HepG2 (cell line): ENCODE measurements around the gene RPH3AL. TPM values are rescaled to one million over a fixed set of nuclear protein-coding genes. Genes with fewer than 3 reads are reported as not detected.

Source experiments
- CSRNP2 ChIP-seq: sonication (generic); formaldehyde crosslinking; conservative IDR thresholded peaks from 2 replicates; pipeline ENCODE4 v1.8.0; 2022; ENCODE audit warnings: low read depth, missing genetic modification reagents
- FOXP1 ChIP-seq, 2 experiments: fragments of 450-650 bp in 1 of 2; IDR thresholded peaks; 2 replicates each; pipeline ENCODE4 v1.6.1; 2017 to 2018; ENCODE audit warnings: antibody characterized with exemption in 1 of 2
- GZF1 ChIP-seq: sonication (generic); formaldehyde crosslinking; IDR thresholded peaks from 2 replicates; pipeline ENCODE4 v1.5.1; 2020; ENCODE audit warnings: mild to moderate bottlenecking, missing genetic modification reagents
- SP1 ChIP-seq, 2 experiments: fragments of 450-650 bp in 1 of 2; sonication (generic) in 1 of 2; formaldehyde crosslinking in 1 of 2; IDR thresholded peaks; 2 replicates each; pipeline versions ENCODE4 v1.4.0 to v1.6.1; 2016 to 2020; ENCODE audit warnings: missing genetic modification reagents in 1 of 2
- XBP1 ChIP-seq: sonication (generic); formaldehyde crosslinking; IDR thresholded peaks from 2 replicates; pipeline ENCODE4 v1.5.0; 2020; ENCODE audit warnings: missing genetic modification reagents
- ZC3H13 ChIP-seq: sonication (generic); formaldehyde crosslinking; IDR thresholded peaks from 2 replicates; pipeline ENCODE4 v1.8.1; 2023; ENCODE audit warnings: mild to moderate bottlenecking, missing genetic modification reagents, moderate library complexity
- ZFP37 ChIP-seq: sonication (generic); formaldehyde crosslinking; IDR thresholded peaks from 2 replicates; pipeline ENCODE4 v1.4.0; 2020; ENCODE audit warnings: missing genetic modification reagents, borderline replicate concordance
- ZNF337 ChIP-seq: sonication (generic); formaldehyde crosslinking; IDR thresholded peaks from 2 replicates; pipeline ENCODE4 v1.5.1; 2020; ENCODE audit warnings: missing genetic modification reagents, low read depth, mild to moderate bottlenecking, borderline replicate concordance
- ZNF383 ChIP-seq: sonication (generic); formaldehyde crosslinking; IDR thresholded peaks from 2 replicates; pipeline ENCODE4 v1.4.0; 2020; ENCODE audit warnings: missing genetic modification reagents, mild to moderate bottlenecking, borderline replicate concordance
- ZNF740 ChIP-seq: sonication (generic); formaldehyde crosslinking; IDR thresholded peaks from 2 replicates; pipeline ENCODE4 v1.4.0; 2020; ENCODE audit warnings: missing genetic modification reagents
- ZNF891 ChIP-seq: sonication (generic); formaldehyde crosslinking; IDR thresholded peaks from 2 replicates; pipeline ENCODE4 v1.5.0; 2020; ENCODE audit warnings: mild to moderate bottlenecking, missing genetic modification reagents
- ZSCAN20 ChIP-seq: sonication (generic); formaldehyde crosslinking; IDR thresholded peaks from 2 replicates; pipeline ENCODE4 v1.4.0; 2020; ENCODE audit warnings: missing genetic modification reagents, mild to moderate bottlenecking, borderline replicate concordance
- polyA plus RNA-seq, 8 experiments: library from polyadenylated mRNA; depleted of rRNA in 3 of 8; stranded (reverse) in 7 of 8; unstranded in 1 of 8; fragments of >200 nt; fragmentation: Illumina TruSeq in 4 of 8; extraction: Trizol in 4 of 8; gene quantifications; 2 replicates each; pipeline versions ENCODE4 v1.2.1 to v1.2.3, GENCODE V29; 2011 to 2016; ENCODE audit warnings: low read depth in 4 of 8, missing spikeins in 1 of 8, mixed read lengths in 1 of 8; ENCODE audit not compliant: insufficient read depth in 1 of 8
- total RNA-seq, 5 experiments: library from RNA; depleted of rRNA; stranded (reverse); fragments of >200 nt; fragmentation: Illumina TruSeq; extraction: Trizol; gene quantifications; 2 replicates each; pipeline ENCODE4 v1.2.3, GENCODE V29; 2016; ENCODE audit warnings: low read depth in 1 of 5
- TF ChIP-seq, protein P1 (sequence below): IDR thresholded peaks from 2 replicates; pipeline ENCODE4 v1.6.1; 2016; ENCODE audit warnings: low read depth, missing genetic modification reagents, missing compliant biosample characterization
- TF ChIP-seq, protein P2 (sequence below): IDR thresholded peaks from 2 replicates; pipeline ENCODE4 v1.6.1; 2016; ENCODE audit warnings: missing genetic modification reagents, missing compliant biosample characterization
- TF ChIP-seq, protein P3 (sequence below): sonication (generic); formaldehyde crosslinking; IDR thresholded peaks from 2 replicates; pipeline ENCODE4 v1.8.0; 2022; ENCODE audit warnings: mild to moderate bottlenecking, missing genetic modification reagents, moderate library complexity
- TF ChIP-seq, protein P4 (sequence below): sonication (generic); formaldehyde crosslinking; IDR thresholded peaks from 2 replicates; pipeline ENCODE4 v1.8.0; 2022; ENCODE audit warnings: mild to moderate bottlenecking, missing genetic modification reagents; ENCODE audit not compliant: insufficient replicate concordance

Gene RPH3AL
- total and polyA plus RNA-seq, 2 of the 13 experiments (the other 11 are each of a cell fraction or from before 2014, with no cell fraction given): 7.8 to 16.4 TPM

DNA sequence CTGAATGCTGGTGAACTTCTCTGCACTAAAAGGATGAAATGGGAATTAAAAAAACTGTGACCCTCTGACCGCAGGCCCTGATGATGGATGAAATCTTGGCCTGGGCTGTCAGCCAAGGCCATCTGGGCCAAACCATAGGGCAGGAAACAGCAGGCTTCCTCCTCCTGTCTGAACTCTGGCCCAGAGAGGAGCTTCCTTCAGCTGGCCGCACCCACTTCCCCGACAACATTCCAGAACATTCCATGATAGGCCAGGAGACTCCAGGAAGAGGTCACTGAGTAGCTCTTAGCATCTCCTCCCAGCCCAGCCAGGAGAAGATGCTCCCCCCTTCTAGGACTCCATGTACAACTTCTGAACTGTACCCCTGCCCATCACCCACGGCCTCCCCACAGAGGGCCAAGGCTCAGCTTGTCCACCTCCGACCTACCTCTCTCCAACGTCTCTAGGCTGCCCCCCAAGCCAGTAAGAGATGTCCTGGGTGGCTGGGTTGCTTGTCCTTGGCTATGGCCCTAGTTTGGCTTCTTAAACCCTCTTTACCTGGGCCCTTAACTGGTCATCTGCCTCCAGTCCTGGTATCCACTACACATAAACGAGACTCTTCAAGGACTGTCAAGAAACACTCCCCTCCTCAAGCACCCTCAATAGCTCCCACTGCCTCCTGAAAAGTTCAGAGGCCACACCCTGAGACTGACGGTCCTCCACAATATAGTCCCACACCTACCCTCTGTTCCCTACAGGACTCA lies 1.7 kb downstream of the RPH3AL start (continued):
- TF ChIP-seq, protein P1, sequence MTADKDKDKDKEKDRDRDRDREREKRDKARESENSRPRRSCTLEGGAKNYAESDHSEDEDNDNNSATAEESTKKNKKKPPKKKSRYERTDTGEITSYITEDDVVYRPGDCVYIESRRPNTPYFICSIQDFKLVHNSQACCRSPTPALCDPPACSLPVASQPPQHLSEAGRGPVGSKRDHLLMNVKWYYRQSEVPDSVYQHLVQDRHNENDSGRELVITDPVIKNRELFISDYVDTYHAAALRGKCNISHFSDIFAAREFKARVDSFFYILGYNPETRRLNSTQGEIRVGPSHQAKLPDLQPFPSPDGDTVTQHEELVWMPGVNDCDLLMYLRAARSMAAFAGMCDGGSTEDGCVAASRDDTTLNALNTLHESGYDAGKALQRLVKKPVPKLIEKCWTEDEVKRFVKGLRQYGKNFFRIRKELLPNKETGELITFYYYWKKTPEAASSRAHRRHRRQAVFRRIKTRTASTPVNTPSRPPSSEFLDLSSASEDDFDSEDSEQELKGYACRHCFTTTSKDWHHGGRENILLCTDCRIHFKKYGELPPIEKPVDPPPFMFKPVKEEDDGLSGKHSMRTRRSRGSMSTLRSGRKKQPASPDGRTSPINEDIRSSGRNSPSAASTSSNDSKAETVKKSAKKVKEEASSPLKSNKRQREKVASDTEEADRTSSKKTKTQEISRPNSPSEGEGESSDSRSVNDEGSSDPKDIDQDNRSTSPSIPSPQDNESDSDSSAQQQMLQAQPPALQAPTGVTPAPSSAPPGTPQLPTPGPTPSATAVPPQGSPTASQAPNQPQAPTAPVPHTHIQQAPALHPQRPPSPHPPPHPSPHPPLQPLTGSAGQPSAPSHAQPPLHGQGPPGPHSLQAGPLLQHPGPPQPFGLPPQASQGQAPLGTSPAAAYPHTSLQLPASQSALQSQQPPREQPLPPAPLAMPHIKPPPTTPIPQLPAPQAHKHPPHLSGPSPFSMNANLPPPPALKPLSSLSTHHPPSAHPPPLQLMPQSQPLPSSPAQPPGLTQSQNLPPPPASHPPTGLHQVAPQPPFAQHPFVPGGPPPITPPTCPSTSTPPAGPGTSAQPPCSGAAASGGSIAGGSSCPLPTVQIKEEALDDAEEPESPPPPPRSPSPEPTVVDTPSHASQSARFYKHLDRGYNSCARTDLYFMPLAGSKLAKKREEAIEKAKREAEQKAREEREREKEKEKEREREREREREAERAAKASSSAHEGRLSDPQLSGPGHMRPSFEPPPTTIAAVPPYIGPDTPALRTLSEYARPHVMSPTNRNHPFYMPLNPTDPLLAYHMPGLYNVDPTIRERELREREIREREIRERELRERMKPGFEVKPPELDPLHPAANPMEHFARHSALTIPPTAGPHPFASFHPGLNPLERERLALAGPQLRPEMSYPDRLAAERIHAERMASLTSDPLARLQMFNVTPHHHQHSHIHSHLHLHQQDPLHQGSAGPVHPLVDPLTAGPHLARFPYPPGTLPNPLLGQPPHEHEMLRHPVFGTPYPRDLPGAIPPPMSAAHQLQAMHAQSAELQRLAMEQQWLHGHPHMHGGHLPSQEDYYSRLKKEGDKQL: no peak
- TF ChIP-seq, protein P2, sequence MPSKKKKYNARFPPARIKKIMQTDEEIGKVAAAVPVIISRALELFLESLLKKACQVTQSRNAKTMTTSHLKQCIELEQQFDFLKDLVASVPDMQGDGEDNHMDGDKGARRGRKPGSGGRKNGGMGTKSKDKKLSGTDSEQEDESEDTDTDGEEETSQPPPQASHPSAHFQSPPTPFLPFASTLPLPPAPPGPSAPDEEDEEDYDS (CRISPR knock-in tag): 0 out of 2 replicates have a peak, but pooled peaks have one; percentile 25
- TF ChIP-seq ZNF337 (CRISPR knock-in tag): no peak
- TF ChIP-seq ZSCAN20: no peak
- TF ChIP-seq ZC3H13: no peak
- no peak for TF ChIP-seq SP1 (IDR thresholded peaks at IDR 0.05)
- TF ChIP-seq SP1 (CRISPR knock-in tag; IDR thresholded peaks at IDR 0.05): no peak
- TF ChIP-seq CSRNP2 (CRISPR knock-in tag): no peak
- TF ChIP-seq, protein P3, sequence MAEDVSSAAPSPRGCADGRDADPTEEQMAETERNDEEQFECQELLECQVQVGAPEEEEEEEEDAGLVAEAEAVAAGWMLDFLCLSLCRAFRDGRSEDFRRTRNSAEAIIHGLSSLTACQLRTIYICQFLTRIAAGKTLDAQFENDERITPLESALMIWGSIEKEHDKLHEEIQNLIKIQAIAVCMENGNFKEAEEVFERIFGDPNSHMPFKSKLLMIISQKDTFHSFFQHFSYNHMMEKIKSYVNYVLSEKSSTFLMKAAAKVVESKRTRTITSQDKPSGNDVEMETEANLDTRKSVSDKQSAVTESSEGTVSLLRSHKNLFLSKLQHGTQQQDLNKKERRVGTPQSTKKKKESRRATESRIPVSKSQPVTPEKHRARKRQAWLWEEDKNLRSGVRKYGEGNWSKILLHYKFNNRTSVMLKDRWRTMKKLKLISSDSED (CRISPR knock-in tag): no peak
- no peak for TF ChIP-seq FOXP1 (IDR thresholded peaks at IDR 0.05)
- no peak; the same call in 1 of the 2 replicates for TF ChIP-seq FOXP1 (CRISPR knock-in tag; IDR thresholded peaks at IDR 0.05)
- no peak for TF ChIP-seq ZNF891
- no peak for TF ChIP-seq GZF1 (CRISPR knock-in tag)
- TF ChIP-seq, protein P4, sequence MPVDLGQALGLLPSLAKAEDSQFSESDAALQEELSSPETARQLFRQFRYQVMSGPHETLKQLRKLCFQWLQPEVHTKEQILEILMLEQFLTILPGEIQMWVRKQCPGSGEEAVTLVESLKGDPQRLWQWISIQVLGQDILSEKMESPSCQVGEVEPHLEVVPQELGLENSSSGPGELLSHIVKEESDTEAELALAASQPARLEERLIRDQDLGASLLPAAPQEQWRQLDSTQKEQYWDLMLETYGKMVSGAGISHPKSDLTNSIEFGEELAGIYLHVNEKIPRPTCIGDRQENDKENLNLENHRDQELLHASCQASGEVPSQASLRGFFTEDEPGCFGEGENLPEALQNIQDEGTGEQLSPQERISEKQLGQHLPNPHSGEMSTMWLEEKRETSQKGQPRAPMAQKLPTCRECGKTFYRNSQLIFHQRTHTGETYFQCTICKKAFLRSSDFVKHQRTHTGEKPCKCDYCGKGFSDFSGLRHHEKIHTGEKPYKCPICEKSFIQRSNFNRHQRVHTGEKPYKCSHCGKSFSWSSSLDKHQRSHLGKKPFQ: no peak
- TF ChIP-seq ZFP37 (CRISPR knock-in tag): no peak
- TF ChIP-seq XBP1: no peak
- no peak for TF ChIP-seq ZNF740
- TF ChIP-seq ZNF383 (CRISPR knock-in tag): no peak
